Measurements from ENCODE around the gene NPY5R. TPM values are rescaled to one million over a fixed set of nuclear protein-coding genes. Genes with fewer than 3 reads are reported as not detected.

Gene NPY5R
- polyA plus RNA-seq (2013, experiment 1 of 2): 1.2 TPM
- polyA plus RNA-seq (2013, experiment 2 of 2): 1.3 TPM

- H3K4me3 ChIP-seq (ENCODE audit: low read length in 2 of 2): peak within 1 kb of the TSS; percentile 9 to 89
- H3K36me3 ChIP-seq (replicated peaks in 1 of 2; ENCODE audit: control insufficient read depth in 2 of 2, insufficient read depth in 2 of 2, low read length in 2 of 2): no peaks in the 10 kb centered on the region
- peak within 1 kb of the TSS; percentile 87 for H3K18ac ChIP-seq (ENCODE audit: low read length)
- no peak within 1 kb of the TSS for H2AK5ac ChIP-seq (ENCODE audit: low read depth, low read length)
- peak; percentile 40 for DNase-seq (ENCODE audit: low spot score)
- H3K14ac ChIP-seq (ENCODE audit: low read length): peak within 1 kb of the TSS; percentile 38
- H3K4me1 ChIP-seq (ENCODE audit: control insufficient read depth in 2 of 2, insufficient read depth in 1 of 2, low read depth in 1 of 2, low read length in 2 of 2): peaks cover 0 to 2% of the 10 kb centered on the region in 2 donors
- peak within 1 kb of the TSS; percentile 85 for H2BK15ac ChIP-seq (ENCODE audit: low read length)
- H3K4me2 ChIP-seq (ENCODE audit: insufficient read depth, low read length, poor library complexity, severe bottlenecking): peak within 1 kb of the TSS; percentile 86
- no CpG with 5 or more reads among the region's 55 CpGs for WGBS, 2 donors (ENCODE audit: extremely low coverage in 2 of 2, insufficient read length in 2 of 2, insufficient replicate concordance in 1 of 2)
- peak within 1 kb of the TSS; percentile 81 for H2AFZ ChIP-seq (ENCODE audit: low read length)
- H3K27me3 ChIP-seq (ENCODE audit: control insufficient read depth in 3 of 3, insufficient read depth in 3 of 3, low read depth in 1 of 3, low read length in 3 of 3): peaks cover 2 to 81% (median 20%) of the 10 kb centered on the region in 3 experiments
- H3K9me3 ChIP-seq (replicated peaks in 1 of 2; ENCODE audit: control insufficient read depth in 2 of 2, insufficient read depth in 1 of 2, low read depth in 1 of 2, low read length in 2 of 2): no peaks in the 10 kb centered on the region
- H3K79me1 ChIP-seq (ENCODE audit: low read depth, low read length): no peaks in the 10 kb centered on the region
- no peak within 1 kb of the TSS for H3K4ac ChIP-seq (ENCODE audit: low read length)
- peak within 1 kb of the TSS; percentile 73 for H3K23ac ChIP-seq (ENCODE audit: low read depth, low read length, poor library complexity)
- H2BK12ac ChIP-seq (ENCODE audit: low read length): no peak within 1 kb of the TSS
- H2BK120ac ChIP-seq (ENCODE audit: low read depth, low read length): no peak within 1 kb of the TSS
- no peak within 1 kb of the TSS for H3K27ac ChIP-seq (replicated peaks; ENCODE audit: low read length)
- H4K8ac ChIP-seq (ENCODE audit: low read depth, low read length): no peak within 1 kb of the TSS
- peak within 1 kb of the TSS; percentile 50 for H3K9ac ChIP-seq (ENCODE audit: low read depth, low read length, poor library complexity)
- no peak within 1 kb of the TSS for H2BK5ac ChIP-seq (ENCODE audit: low read length)
- H4K91ac ChIP-seq (ENCODE audit: low read depth, low read length, poor library complexity): no peak within 1 kb of the TSS
These were observed at the start of gene NPY5R for GRCh38 chr4:163343604-163344146. TSS of gene NPY5R (plus strand) at chr4:163343892. CDS start at chr4:163350274, 6,382 bp downstream.

DNA sequence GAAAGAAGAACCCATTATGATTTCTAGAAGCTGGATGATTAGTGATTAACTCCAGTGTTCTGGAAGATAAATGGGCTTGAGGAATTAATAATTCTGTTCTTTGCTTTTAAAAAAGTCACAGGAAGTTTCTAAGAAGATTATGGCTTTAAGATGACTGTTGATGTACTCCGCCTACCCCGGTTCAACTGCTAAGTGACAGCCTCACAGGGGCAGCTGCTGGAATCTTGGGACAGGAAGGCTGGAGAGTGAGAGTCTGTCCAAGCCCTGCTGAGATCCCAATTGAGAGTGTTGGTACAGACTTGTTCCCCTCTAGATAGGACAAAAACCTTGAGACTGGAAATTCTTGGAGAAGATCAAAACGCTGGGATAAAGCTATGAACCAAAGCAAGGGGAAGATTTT, 48.6 kb upstream of the NPY5R start:
- no peak overlapping the region for H3K18ac ChIP-seq (ENCODE audit: low read length)
- H3K9ac ChIP-seq (ENCODE audit: low read depth, low read length, poor library complexity): no peak overlapping the region
- no peak overlapping the region for H2AFZ ChIP-seq (ENCODE audit: low read length)
- H3K9me3 ChIP-seq (replicated peaks in 1 of 2; ENCODE audit: control insufficient read depth in 2 of 2, insufficient read depth in 1 of 2, low read depth in 1 of 2, low read length in 2 of 2): no peaks in the 10 kb centered on the region
- no peak overlapping the region for H3K4ac ChIP-seq (ENCODE audit: low read length)
- WGBS, 2 donors (ENCODE audit: extremely low coverage in 2 of 2, insufficient read length in 2 of 2, insufficient replicate concordance in 1 of 2): no CpG with 5 or more reads among the region's 3 CpGs
- no peaks in the 10 kb centered on the region for H3K4me1 ChIP-seq (ENCODE audit: control insufficient read depth in 2 of 2, insufficient read depth in 1 of 2, low read depth in 1 of 2, low read length in 2 of 2)
- H2BK12ac ChIP-seq (ENCODE audit: low read length): no peak overlapping the region
- H2BK120ac ChIP-seq (ENCODE audit: low read depth, low read length): no peak overlapping the region
- no peak for DNase-seq (ENCODE audit: low spot score)
- no peak overlapping the region for H4K8ac ChIP-seq (ENCODE audit: low read depth, low read length)
- no peak overlapping the region for H3K4me2 ChIP-seq (ENCODE audit: insufficient read depth, low read length, poor library complexity, severe bottlenecking)
- no peaks in the 10 kb centered on the region for H3K36me3 ChIP-seq (replicated peaks in 1 of 2; ENCODE audit: control insufficient read depth in 2 of 2, insufficient read depth in 2 of 2, low read length in 2 of 2)
- H3K14ac ChIP-seq (ENCODE audit: low read length): no peak overlapping the region
- no peak overlapping the region for H3K27ac ChIP-seq (replicated peaks; ENCODE audit: low read length)
- H2AK5ac ChIP-seq (ENCODE audit: low read depth, low read length): no peak overlapping the region
- H3K79me1 ChIP-seq (ENCODE audit: low read depth, low read length): no peaks in the 10 kb centered on the region
- no peaks in the 10 kb centered on the region for H3K27me3 ChIP-seq (ENCODE audit: control insufficient read depth in 3 of 3, insufficient read depth in 3 of 3, low read depth in 1 of 3, low read length in 3 of 3)
- H2BK15ac ChIP-seq (ENCODE audit: low read length): no peak overlapping the region
- no peak overlapping the region for H3K4me3 ChIP-seq (ENCODE audit: low read length in 2 of 2)
- H2BK5ac ChIP-seq (ENCODE audit: low read length): no peak overlapping the region
- no peak overlapping the region for H3K23ac ChIP-seq (ENCODE audit: low read depth, low read length, poor library complexity)
- H4K91ac ChIP-seq (ENCODE audit: low read depth, low read length, poor library complexity): no peak overlapping the region

DNA sequence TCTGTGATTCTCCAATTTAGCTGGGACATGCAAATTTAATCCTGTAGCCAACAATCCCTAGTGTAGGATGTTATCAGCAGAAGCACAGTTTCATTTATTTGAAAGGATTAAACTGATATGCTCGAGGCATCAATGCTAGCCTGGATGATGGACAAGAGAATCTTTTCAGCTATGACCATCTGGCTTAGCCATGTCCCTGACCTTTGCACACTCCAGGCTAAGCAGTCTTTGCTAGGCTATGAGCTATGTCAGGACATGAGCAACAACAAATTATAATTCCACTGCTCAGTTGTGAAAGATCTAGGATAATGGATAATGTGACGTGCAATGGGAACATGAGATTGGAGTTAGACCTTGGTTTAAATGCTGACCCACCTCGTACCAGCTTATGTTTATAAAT, 43.2 kb upstream of the NPY5R start:
- Histone ChIP-seq H2AFZ (ENCODE audit: low read length) (no peak overlapping the region), H3K79me1 (ENCODE audit: low read depth, low read length) (no peaks in the 10 kb centered on the region), H3K4me3 (ENCODE audit: low read length in 2 of 2) (no peak overlapping the region), H4K91ac (ENCODE audit: low read depth, low read length, poor library complexity) (no peak overlapping the region), H3K14ac (ENCODE audit: low read length) (no peak overlapping the region), H4K8ac (ENCODE audit: low read depth, low read length) (no peak overlapping the region), H3K4me1 (ENCODE audit: control insufficient read depth in 2 of 2, insufficient read depth in 1 of 2, low read depth in 1 of 2, low read length in 2 of 2) (no peaks in the 10 kb centered on the region), H3K4me2 (ENCODE audit: insufficient read depth, low read length, poor library complexity, severe bottlenecking) (no peak overlapping the region), H3K4ac (ENCODE audit: low read length) (no peak overlapping the region), H2BK5ac (ENCODE audit: low read length) (no peak overlapping the region), H2BK15ac (ENCODE audit: low read length) (no peak overlapping the region), H3K36me3 (replicated peaks in 1 of 2; ENCODE audit: control insufficient read depth in 2 of 2, insufficient read depth in 2 of 2, low read length in 2 of 2) (no peaks in the 10 kb centered on the region), H3K9me3 (replicated peaks in 1 of 2; ENCODE audit: control insufficient read depth in 2 of 2, insufficient read depth in 1 of 2, low read depth in 1 of 2, low read length in 2 of 2) (no peaks in the 10 kb centered on the region), H3K27me3 (ENCODE audit: control insufficient read depth in 3 of 3, insufficient read depth in 3 of 3, low read depth in 1 of 3, low read length in 3 of 3) (no peaks in the 10 kb centered on the region), H3K23ac (ENCODE audit: low read depth, low read length, poor library complexity) (no peak overlapping the region), H3K18ac (ENCODE audit: low read length) (no peak overlapping the region), H2BK12ac (ENCODE audit: low read length) (no peak overlapping the region), H2BK120ac (ENCODE audit: low read depth, low read length) (no peak overlapping the region), H3K9ac (ENCODE audit: low read depth, low read length, poor library complexity) (no peak overlapping the region), H3K27ac (replicated peaks; ENCODE audit: low read length) (no peak overlapping the region), H2AK5ac (ENCODE audit: low read depth, low read length) (no peak overlapping the region)
- no peak for DNase-seq (ENCODE audit: low spot score)
- WGBS, 2 donors (ENCODE audit: extremely low coverage in 2 of 2, insufficient read length in 2 of 2, insufficient replicate concordance in 1 of 2): no CpG with 5 or more reads among the region's 3 CpGs

DNA sequence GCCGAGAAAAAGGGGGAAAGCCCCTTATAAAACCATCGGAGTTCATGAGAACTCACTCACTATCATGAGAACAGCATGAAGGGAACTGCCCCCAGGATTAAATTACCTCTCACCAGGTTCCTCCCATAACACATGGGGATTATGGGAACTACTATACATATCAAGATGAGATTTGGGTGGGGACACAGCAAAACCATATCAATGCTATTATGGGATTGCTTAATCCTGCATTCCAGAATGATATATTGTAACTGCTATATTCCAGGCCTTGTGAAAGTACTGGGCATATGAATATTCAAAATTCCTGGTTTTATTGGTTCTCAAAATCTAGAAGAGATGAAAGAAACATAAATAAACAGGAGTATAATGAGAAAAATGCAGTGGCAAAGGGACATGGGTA, 40.6 kb upstream of the NPY5R start:
- Histone ChIP-seq H2BK120ac (ENCODE audit: low read depth, low read length) (no peak overlapping the region), H3K4me1 (ENCODE audit: control insufficient read depth in 2 of 2, insufficient read depth in 1 of 2, low read depth in 1 of 2, low read length in 2 of 2) (no peaks in the 10 kb centered on the region), H2AFZ (ENCODE audit: low read length) (no peak overlapping the region), H4K91ac (ENCODE audit: low read depth, low read length, poor library complexity) (no peak overlapping the region), H2BK12ac (ENCODE audit: low read length) (no peak overlapping the region), H3K27me3 (ENCODE audit: control insufficient read depth in 3 of 3, insufficient read depth in 3 of 3, low read depth in 1 of 3, low read length in 3 of 3) (no peaks in the 10 kb centered on the region), H3K4me2 (ENCODE audit: insufficient read depth, low read length, poor library complexity, severe bottlenecking) (no peak overlapping the region), H3K9me3 (replicated peaks in 1 of 2; ENCODE audit: control insufficient read depth in 2 of 2, insufficient read depth in 1 of 2, low read depth in 1 of 2, low read length in 2 of 2) (no peaks in the 10 kb centered on the region), H2BK5ac (ENCODE audit: low read length) (no peak overlapping the region), H3K18ac (ENCODE audit: low read length) (no peak overlapping the region), H3K4ac (ENCODE audit: low read length) (no peak overlapping the region), H3K14ac (ENCODE audit: low read length) (no peak overlapping the region), H3K36me3 (replicated peaks in 1 of 2; ENCODE audit: control insufficient read depth in 2 of 2, insufficient read depth in 2 of 2, low read length in 2 of 2) (no peaks in the 10 kb centered on the region), H3K79me1 (ENCODE audit: low read depth, low read length) (no peaks in the 10 kb centered on the region), H3K4me3 (ENCODE audit: low read length in 2 of 2) (no peak overlapping the region), H2AK5ac (ENCODE audit: low read depth, low read length) (no peak overlapping the region), H4K8ac (ENCODE audit: low read depth, low read length) (no peak overlapping the region), H3K27ac (replicated peaks; ENCODE audit: low read length) (no peak overlapping the region), H3K23ac (ENCODE audit: low read depth, low read length, poor library complexity) (no peak overlapping the region), H2BK15ac (ENCODE audit: low read length) (no peak overlapping the region), H3K9ac (ENCODE audit: low read depth, low read length, poor library complexity) (no peak overlapping the region)
- no peak for DNase-seq (ENCODE audit: low spot score)
- no CpG with 5 or more reads among the region's 2 CpGs for WGBS, 2 donors (ENCODE audit: extremely low coverage in 2 of 2, insufficient read length in 2 of 2, insufficient replicate concordance in 1 of 2)
